SW 1271 (cell line): ENCODE results near the gene LRRC3.
"Not testable (repeated sequence)": the region's sequence is repeated elsewhere in the genome, so short reads cannot be mapped to it uniquely, and the experiment has no call there.

Experiments
- DNase-seq, 2 experiments: peaks; one replicate each; lab custom pipeline; 2025; lab: John Stamatoyannopoulos, UW

LRRC3 gene

GRCh38 chr21:44496564-44497550 is 41.5 kb downstream of the LRRC3 start:
- DNase-seq: no peak

- no peak for DNase-seq
These were observed 42.4 kb downstream of the LRRC3 start for GRCh38 chr21:44497703-44498126.

GRCh38 chr21:44498280-44499210 is 43.2 kb downstream of the LRRC3 start:
- no peak for DNase-seq

- no peak for DNase-seq
These were observed 43.9 kb downstream of the LRRC3 start for GRCh38 chr21:44499211-44499560.

- no peak for DNase-seq
These were observed 44.3 kb downstream of the LRRC3 start for GRCh38 chr21:44499631-44500030.

GRCh38 chr21:44500111-44500510 is 44.8 kb downstream of the LRRC3 start:
- no peak for DNase-seq

GRCh38 chr21:44502171-44502958 is 47.1 kb downstream of the LRRC3 start:
- DNase-seq: no peak

GRCh38 chr21:44503006-44503889 is 47.9 kb downstream of the LRRC3 start:
- DNase-seq: not testable (repeated sequence)

- no peak for DNase-seq
These were observed 48.6 kb downstream of the LRRC3 start for GRCh38 chr21:44503901-44504399.

GRCh38 chr21:44505673-44506278 is 50.5 kb downstream of the LRRC3 start:
- DNase-seq: no peak

- no peak for DNase-seq
These were observed 51.3 kb downstream of the LRRC3 start for GRCh38 chr21:44506279-44507255.

- no peak for DNase-seq
These were observed 52.5 kb downstream of the LRRC3 start for GRCh38 chr21:44507673-44508425.

- DNase-seq: no peak
These were observed 53.1 kb downstream of the LRRC3 start for GRCh38 chr21:44508426-44508710.

- no peak for DNase-seq
These were observed 53.6 kb downstream of the LRRC3 start for GRCh38 chr21:44508711-44509445.

GRCh38 chr21:44509539-44509938 is 54.2 kb downstream of the LRRC3 start:
- peak in 1 of 2 experiments; percentile 49 for DNase-seq

- DNase-seq: no peak
These were observed 54.8 kb downstream of the LRRC3 start for GRCh38 chr21:44510109-44510507.

- peak in 1 of 2 experiments; percentile 18 for DNase-seq
These were observed 55.4 kb downstream of the LRRC3 start for GRCh38 chr21:44510508-44511218.
